HepG2 (cell line): ENCODE results near the gene WNT6. TPM values are rescaled to one million over a fixed set of nuclear protein-coding genes. Genes with fewer than 3 reads are reported as not detected.

ENCODE experiments used
- ATAC-seq: fragments of 200-7000 bp; cut with Tn5 transposase; 3 replicates; pipeline ENCODE4 v1.9.1; 2020; ENCODE audit warnings: mild to moderate bottlenecking, moderate library complexity
- BruUV-seq: library from RNA; stranded (reverse); fragments of 400-500 nt; replicated peaks from 2 replicates; lab custom pipeline; 2021; lab: Mats Ljungman, UMichigan
- CTCF ChIA-PET: fragments of 300-600 bp; formaldehyde crosslinking; extraction: SDS; loops from one replicate; lab custom pipeline; 2021; ENCODE audit warnings: low total read pairs, inconsistent platforms, low intra/inter-chr PET ratio; lab: Yijun Ruan, JAX
- POLR2A ChIA-PET: fragments of 350-600 bp; sonication (Branson Sonifier 250); formaldehyde crosslinking; loops from one replicate; lab custom pipeline; 2020; ENCODE audit warnings: antibody characterized with exemption, inconsistent platforms; lab: Yijun Ruan, JAX
- DNase-seq: peaks from one replicate; pipeline ENCODE4 v3.0.0-alpha.2; 2015; ENCODE audit warnings: low spot score
- FAIRE-seq: peaks from 3 replicates; lab custom pipeline; 2011; peaks lifted over from hg19 to GRCh38; lab: Jason Lieb, UNC
- H2AFZ ChIP-seq: one replicate; pipeline ENCODE4 v1.6.1; 2011; ENCODE audit warnings: low read length, inconsistent platforms
- H3K27ac ChIP-seq: fragments of 300-600 bp; 3 replicates; pipeline ENCODE4 v1.8.0; 2011; ENCODE audit warnings: mixed run types, mild to moderate bottlenecking, mixed read lengths, low read length, inconsistent platforms; ENCODE audit not compliant: insufficient read depth; ENCODE audit errors: extremely low read length
- H3K27me3 ChIP-seq, 2 experiments: fragments of 200-600 bp in 1 of 2; 2 replicates in 1 of 2; 3 replicates in 1 of 2; pipeline versions ENCODE4 v1.6.0 to v1.8.0; 2011; ENCODE audit warnings: low read length in 2 of 2, mild to moderate bottlenecking in 2 of 2, moderate library complexity in 2 of 2, inconsistent platforms in 1 of 2; ENCODE audit not compliant: insufficient read depth in 2 of 2, control insufficient read depth in 1 of 2
- H3K36me3 ChIP-seq, 2 experiments: fragments of 200-600 bp in 1 of 2; replicated peaks in 1 of 2; 2 replicates in 1 of 2; 3 replicates in 1 of 2; pipeline versions ENCODE4 v1.5.1 to v1.8.0; 2011; ENCODE audit warnings: low read length in 2 of 2, inconsistent platforms in 1 of 2; ENCODE audit not compliant: insufficient read depth in 2 of 2, control insufficient read depth in 1 of 2
- H3K4me1 ChIP-seq: 2 replicates; pipeline ENCODE4 v1.5.1; 2012; ENCODE audit warnings: low read length, inconsistent platforms; ENCODE audit not compliant: insufficient read depth
- H3K4me2 ChIP-seq: 2 replicates; pipeline ENCODE4 v1.6.0; 2011; ENCODE audit warnings: low read depth, low read length, inconsistent platforms
- H3K4me3 ChIP-seq, 3 experiments: fragments of 200-600 bp in 1 of 3; sonication (generic), shearing (Covaris generic) in 1 of 3; replicated peaks in 1 of 3; 2 replicates each; pipeline ENCODE4 v1.5.1; 2011 to 2016; ENCODE audit warnings: low read length in 3 of 3, inconsistent platforms in 2 of 3, low read depth in 2 of 3, mild to moderate bottlenecking in 2 of 3, control low read depth in 1 of 3, mixed read lengths in 1 of 3; ENCODE audit not compliant: insufficient read depth in 1 of 3
- H3K79me2 ChIP-seq: one replicate; pipeline ENCODE4 v1.6.1; 2011; ENCODE audit warnings: low read length, inconsistent platforms; ENCODE audit not compliant: insufficient read depth
- H3K9ac ChIP-seq: 2 replicates; pipeline ENCODE4 v1.6.0; 2011; ENCODE audit warnings: mild to moderate bottlenecking, low read depth, low read length, inconsistent platforms; ENCODE audit not compliant: insufficient read depth
- H3K9me3 ChIP-seq: 2 replicates; pipeline ENCODE4 v1.5.1; 2012; ENCODE audit warnings: mild to moderate bottlenecking, low read length
- H4K20me1 ChIP-seq: 2 replicates; pipeline ENCODE4 v1.6.0; 2011; ENCODE audit warnings: inconsistent platforms, mild to moderate bottlenecking, low read length, moderate library complexity; ENCODE audit not compliant: insufficient read depth
- ATF6 ChIP-seq: sonication (generic); formaldehyde crosslinking; conservative IDR thresholded peaks from 2 replicates; pipeline ENCODE4 v1.4.0; 2020; ENCODE audit warnings: missing genetic modification reagents
- E2F5 ChIP-seq: sonication (generic); formaldehyde crosslinking; conservative IDR thresholded peaks from 2 replicates; pipeline ENCODE4 v1.4.0; 2020; ENCODE audit warnings: missing genetic modification reagents
- IRF2 ChIP-seq: IDR thresholded peaks from 2 replicates; pipeline ENCODE4 v1.6.1; 2018; ENCODE audit warnings: missing genetic modification reagents, missing compliant biosample characterization
- MZF1 ChIP-seq: sonication (generic); formaldehyde crosslinking; IDR thresholded peaks from 2 replicates; pipeline ENCODE4 v1.8.1; 2023; ENCODE audit warnings: mild to moderate bottlenecking, missing genetic modification reagents, borderline replicate concordance
- ZHX1 ChIP-seq: sonication (generic); formaldehyde crosslinking; IDR thresholded peaks from 2 replicates; pipeline ENCODE4 v1.8.1; 2022; ENCODE audit warnings: low read depth, mild to moderate bottlenecking, missing genetic modification reagents
- ZNF143 ChIP-seq: sonication (generic); formaldehyde crosslinking; IDR thresholded peaks from 2 replicates; pipeline ENCODE4 v1.4.0; 2020; ENCODE audit warnings: missing genetic modification reagents
- ZNF251 ChIP-seq: sonication (generic); formaldehyde crosslinking; IDR thresholded peaks from 2 replicates; pipeline ENCODE4 v1.9.0; 2021; ENCODE audit warnings: mild to moderate bottlenecking, missing genetic modification reagents
- ZNF496 ChIP-seq: sonication (generic); formaldehyde crosslinking; IDR thresholded peaks from 2 replicates; pipeline ENCODE4 v1.8.1; 2023; ENCODE audit warnings: mild to moderate bottlenecking, moderate library complexity, missing genetic modification reagents; ENCODE audit not compliant: insufficient replicate concordance
- ZNF678 ChIP-seq: sonication (generic); formaldehyde crosslinking; IDR thresholded peaks from 2 replicates; pipeline ENCODE4 v1.4.0; 2020; ENCODE audit warnings: mild to moderate bottlenecking, missing genetic modification reagents
- WGBS: methylation state at CpG from one replicate; pipeline ENCODE4 v1.1.6; 2017; ENCODE audit warnings: low lambda C conversion rate; 5-methylcytosine and 5-hydroxymethylcytosine counted together
- in situ Hi-C: cut with HindIII; loops from 2 replicates; pipeline ENCODE4 v1.10.0; 2017; ENCODE audit warnings: low pct_unique_long_range_greater_than_20kb; ENCODE audit not compliant: extremely low pct_ligation_motif_present
- intact Hi-C: fragments of 100-400 bp; cut with micrococcal nuclease; formaldehyde crosslinking; loops from one replicate; pipeline ENCODE4 v1.10.0; 2022; ENCODE audit not compliant: unreplicated experiment
- polyA plus RNA-seq, 8 experiments: library from polyadenylated mRNA; depleted of rRNA in 3 of 8; stranded (reverse) in 7 of 8; unstranded in 1 of 8; fragments of >200 nt; fragmentation: Illumina TruSeq in 4 of 8; extraction: Trizol in 4 of 8; gene quantifications; 2 replicates each; pipeline versions ENCODE4 v1.2.1 to v1.2.3, GENCODE V29; 2011 to 2016; ENCODE audit warnings: low read depth in 4 of 8, missing spikeins in 1 of 8, mixed read lengths in 1 of 8; ENCODE audit not compliant: insufficient read depth in 1 of 8
- total RNA-seq, 5 experiments: library from RNA; depleted of rRNA; stranded (reverse); fragments of >200 nt; fragmentation: Illumina TruSeq; extraction: Trizol; gene quantifications; 2 replicates each; pipeline ENCODE4 v1.2.3, GENCODE V29; 2016; ENCODE audit warnings: low read depth in 1 of 5
- TF ChIP-seq, protein P1 (sequence below), 2 experiments: fragments of 450-650 bp in 1 of 2; sonication (generic) in 1 of 2; formaldehyde crosslinking; IDR thresholded peaks; 2 replicates each; pipeline versions ENCODE4 v1.5.0 to v1.8.0; 2020 to 2022; ENCODE audit warnings: mild to moderate bottlenecking in 1 of 2, missing genetic modification reagents in 1 of 2

Gene WNT6
- total and polyA plus RNA-seq, 2 of the 13 experiments (the other 11 are each of a cell fraction or from before 2014, with no cell fraction given), result 0.20 TPM; not detected in 1

DNA sequence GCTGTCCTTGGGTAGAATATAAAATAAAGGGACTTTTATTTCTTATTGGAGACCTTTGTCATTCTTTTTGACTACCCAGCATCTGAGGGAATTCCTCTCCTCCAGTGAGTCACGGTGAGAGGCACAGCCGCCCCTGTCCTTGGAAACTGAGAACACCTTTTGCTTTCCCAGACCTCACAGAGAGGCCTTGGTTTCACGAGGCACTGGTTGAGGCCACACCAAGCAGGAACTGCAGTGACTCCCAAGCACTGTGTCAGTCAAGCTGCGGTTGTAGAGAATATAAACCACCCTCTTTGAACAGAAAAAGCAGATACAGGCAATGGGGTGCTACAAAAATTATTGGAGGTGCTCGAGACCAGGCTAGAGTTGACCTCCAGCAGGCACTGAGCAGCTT, 44.4 kb upstream of the WNT6 start:
- Histone ChIP-seq H3K27ac (no peak overlapping the region), H3K4me3 (no peak overlapping the region), H3K79me2 (no peaks in the 10 kb centered on the region), H4K20me1 (no peaks in the 10 kb centered on the region), H3K36me3 (peaks cover 41 to 79% of the 10 kb centered on the region in 2 experiments), H3K4me2 (no peak overlapping the region), H2AFZ (no peak overlapping the region), H3K27me3 (no peaks in the 10 kb centered on the region), H3K9me3 (no peaks in the 10 kb centered on the region), H3K9ac (no peak overlapping the region), H3K4me1 (peaks cover 9% of the 10 kb centered on the region)
- intact Hi-C loops, result no loop called here
- BruUV-seq, result no TSS peak
- DNase-seq (no peak), ATAC-seq (no peak), FAIRE-seq (no peak)
- in situ Hi-C loops, result no loop called here
- POLR2A ChIA-PET, result interaction anchor here (1.1 to 1.7 kb wide), 2 partner anchors 33 to 34 kb away, joined by 4 read pairs; partner anchors contain the start of gene CYP27A1
- TF ChIP-seq, protein P1, sequence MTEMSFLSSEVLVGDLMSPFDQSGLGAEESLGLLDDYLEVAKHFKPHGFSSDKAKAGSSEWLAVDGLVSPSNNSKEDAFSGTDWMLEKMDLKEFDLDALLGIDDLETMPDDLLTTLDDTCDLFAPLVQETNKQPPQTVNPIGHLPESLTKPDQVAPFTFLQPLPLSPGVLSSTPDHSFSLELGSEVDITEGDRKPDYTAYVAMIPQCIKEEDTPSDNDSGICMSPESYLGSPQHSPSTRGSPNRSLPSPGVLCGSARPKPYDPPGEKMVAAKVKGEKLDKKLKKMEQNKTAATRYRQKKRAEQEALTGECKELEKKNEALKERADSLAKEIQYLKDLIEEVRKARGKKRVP (CRISPR knock-in tag; IDR thresholded peaks at IDR 0.05), result no peak
- TF ChIP-seq MZF1 (CRISPR knock-in tag), result no peak
- no peak for TF ChIP-seq ZNF251 (CRISPR knock-in tag)
- TF ChIP-seq E2F5 (CRISPR knock-in tag), result no peak
- TF ChIP-seq ZHX1 (CRISPR knock-in tag), result no peak
- TF ChIP-seq ATF6 (CRISPR knock-in tag), result no peak
- TF ChIP-seq ZNF143, result no peak
- TF ChIP-seq ZNF496 (CRISPR knock-in tag), result no peak
- TF ChIP-seq IRF2 (CRISPR knock-in tag), result no peak
- TF ChIP-seq ZNF678, result no peak
- 91% methylated on average over 5 of the region's 5 CpGs for WGBS
- CTCF ChIA-PET, result no interaction called here
